NCI-H2171 (cell line): ENCODE data around the gene ANKRD23.
"Not testable (repeated sequence)": the region's sequence is repeated elsewhere in the genome, so short reads cannot be mapped to it uniquely, and the experiment has no call there.

Experiments
- DNase-seq: peaks from one replicate; lab custom pipeline; 2025; lab: John Stamatoyannopoulos, UW

The ANKRD23 gene

DNA sequence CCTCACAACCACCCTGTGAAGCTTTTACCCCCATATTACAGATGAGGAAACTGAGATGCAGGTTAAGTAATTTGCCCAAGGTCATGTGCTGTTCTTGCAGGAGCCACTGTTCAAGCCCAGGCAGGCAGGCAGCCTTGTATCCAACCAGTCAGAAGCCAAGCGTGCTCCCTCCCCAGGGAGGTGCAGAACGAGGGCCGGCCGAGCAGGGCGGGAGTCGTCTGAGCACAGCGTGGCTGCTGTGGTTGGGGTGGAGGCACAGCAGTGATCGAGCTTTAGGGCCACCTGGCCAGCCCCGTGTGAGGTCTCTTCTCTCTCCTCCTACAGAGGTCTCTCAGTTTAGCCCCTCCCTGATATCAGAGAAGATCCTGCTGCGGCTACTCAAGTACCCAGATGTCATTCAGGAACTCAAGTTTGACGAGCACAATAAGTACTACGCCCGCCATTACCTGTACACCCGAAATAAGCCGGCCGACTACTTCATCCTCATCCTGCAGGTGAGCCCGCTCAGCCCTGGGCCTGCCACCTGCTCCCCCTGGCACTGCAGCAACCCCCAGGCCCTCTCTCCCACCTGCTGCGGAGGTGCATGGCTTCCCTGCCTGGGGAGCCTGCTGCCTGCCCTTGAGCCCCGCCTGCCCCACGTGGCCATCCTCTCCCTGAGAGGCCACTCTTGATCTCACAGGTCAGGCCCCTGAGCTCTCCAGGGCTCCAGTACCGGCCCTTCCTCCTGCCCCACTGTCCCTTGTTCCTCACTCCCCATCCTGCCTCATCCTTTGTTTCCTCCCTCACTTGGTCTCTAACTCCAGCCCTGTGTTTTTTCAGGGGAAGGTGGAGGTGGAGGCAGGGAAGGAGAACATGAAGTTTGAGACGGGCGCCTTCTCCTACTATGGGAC, 44.8 kb downstream of the ANKRD23 start:
- DNase-seq, result peak; percentile 17

DNA sequence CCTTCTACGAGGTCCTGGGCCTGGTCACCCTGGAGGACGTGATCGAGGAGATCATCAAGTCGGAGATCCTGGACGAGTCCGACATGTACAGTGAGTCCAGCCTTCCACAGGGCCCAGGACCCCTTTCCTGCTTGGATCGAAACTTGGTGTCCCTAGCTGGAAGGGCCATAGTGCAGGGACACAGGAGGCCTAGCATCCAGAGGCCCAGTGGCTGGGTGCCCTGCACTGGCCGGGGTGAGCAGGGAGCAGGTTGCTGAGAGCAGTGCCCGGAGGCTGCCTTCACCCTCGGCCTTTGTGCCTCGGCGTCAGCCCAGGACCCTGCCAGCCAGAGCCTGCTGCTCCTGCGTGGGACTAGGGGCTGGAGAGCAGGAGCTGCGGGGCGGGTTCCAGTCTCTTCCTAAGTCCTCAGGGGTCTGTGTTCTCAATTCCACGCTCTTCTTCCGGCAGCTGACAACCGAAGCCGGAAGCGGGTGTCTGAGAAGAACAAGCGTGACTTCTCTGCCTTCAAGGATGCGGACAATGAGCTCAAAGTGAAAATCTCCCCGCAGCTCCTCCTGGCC, 46.7 kb downstream of the ANKRD23 start:
- no peak for DNase-seq

DNA sequence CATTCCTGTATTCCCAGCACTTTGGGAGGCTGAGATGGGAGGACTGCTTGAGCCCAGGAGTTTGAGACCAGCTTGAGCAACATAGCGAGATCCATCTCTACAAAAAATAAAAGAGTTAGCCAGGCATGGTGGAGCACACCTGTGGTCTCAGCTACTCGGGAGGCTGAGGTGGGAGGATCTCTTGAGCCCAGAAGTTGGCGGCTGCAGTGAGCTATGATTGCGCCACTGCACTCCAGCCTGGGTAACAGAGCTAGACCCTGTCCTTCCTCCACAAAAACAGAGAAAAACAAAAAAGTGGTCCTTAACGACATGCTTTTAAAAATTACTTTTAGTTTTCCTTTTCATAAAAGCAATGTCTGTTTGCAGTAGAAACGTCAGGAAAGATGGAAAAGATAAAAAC, 47.3 kb downstream of the ANKRD23 start:
- not testable (repeated sequence) for DNase-seq

DNA sequence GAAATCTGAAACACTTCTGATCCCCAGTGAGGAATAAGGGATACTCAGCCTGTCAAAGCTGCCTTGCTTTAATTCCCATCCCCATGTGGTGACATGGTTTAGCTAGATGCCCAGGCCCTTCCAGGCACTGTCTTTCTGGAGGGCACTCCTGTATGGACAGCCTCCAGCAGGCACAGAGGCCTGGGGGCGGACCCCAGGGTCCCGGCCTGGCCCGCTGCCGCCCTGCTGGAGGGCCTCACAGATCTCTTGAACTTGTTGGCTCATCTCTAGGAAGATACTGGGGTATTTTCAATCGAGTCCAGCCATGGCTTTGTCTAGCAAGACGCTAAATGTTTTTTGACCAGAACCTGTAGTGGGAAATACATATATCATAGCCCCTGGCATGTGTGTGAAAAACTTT, 48.7 kb downstream of the ANKRD23 start:
- no peak for DNase-seq

DNA sequence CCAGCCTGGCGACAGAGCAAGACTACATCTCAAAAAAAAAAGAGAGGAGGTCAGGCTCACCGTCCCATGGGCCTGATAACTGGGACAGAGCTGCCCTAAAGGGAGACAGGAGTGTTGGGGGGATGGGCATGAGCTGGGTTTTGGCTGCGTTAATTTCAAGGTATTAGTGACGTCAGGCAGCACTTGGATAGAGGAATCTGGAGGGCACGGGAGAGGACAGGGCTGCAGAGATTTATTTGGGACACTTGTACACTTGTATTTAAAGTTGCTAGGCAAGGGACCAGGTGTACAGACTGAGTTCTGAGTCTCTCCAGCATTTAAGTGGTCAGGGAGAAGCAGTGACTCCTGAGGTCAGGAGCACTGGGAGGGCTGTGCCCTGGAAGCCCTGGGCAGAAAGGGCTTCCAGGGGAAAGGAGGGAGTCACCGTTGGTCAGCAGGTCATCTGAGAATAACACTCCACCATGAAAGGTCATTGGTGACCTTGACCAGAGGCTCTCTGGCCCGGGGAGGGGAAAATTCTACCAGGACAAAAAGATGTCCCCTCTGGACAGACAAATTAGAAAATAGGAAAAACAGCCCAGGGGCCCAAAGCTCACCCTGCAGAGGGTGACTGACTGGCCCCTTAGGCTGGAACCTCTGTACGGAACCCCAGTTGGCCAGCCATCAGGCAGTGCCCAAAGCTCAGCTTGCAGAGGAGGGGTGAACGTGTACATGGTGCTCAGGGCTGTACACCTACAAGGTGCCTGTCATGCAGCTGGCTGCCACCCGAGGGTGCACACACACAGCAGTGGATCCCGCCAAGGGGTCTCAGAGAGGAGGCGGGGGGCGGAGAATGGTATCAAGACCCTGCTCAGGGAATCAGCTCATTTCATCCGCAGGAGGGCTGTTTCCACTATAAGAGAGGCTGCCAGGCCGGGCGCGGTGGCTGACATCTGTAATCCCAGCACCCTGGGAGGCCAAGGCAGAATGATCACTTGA, 50.8 kb downstream of the ANKRD23 start:
- no peak for DNase-seq

DNA sequence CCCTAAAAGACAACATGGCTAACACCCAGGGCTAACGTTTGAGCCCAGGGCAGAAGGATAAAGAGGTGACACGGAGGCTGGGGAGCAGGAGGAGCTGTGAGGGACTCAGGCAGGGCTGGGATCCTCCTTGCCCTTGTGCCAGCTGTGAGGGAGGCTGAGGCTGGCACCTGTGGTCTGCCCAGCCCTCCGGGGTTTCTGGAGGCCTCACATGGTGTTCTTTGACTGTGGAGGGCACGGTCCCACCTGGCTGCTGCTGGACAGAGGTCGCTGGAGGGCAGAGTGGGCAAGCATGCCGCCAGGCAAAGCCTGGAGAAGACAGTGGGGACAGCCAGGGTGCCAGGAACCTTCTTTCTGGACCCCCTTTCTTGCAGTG, 54.6 kb downstream of the ANKRD23 start:
- DNase-seq, result no peak

DNA sequence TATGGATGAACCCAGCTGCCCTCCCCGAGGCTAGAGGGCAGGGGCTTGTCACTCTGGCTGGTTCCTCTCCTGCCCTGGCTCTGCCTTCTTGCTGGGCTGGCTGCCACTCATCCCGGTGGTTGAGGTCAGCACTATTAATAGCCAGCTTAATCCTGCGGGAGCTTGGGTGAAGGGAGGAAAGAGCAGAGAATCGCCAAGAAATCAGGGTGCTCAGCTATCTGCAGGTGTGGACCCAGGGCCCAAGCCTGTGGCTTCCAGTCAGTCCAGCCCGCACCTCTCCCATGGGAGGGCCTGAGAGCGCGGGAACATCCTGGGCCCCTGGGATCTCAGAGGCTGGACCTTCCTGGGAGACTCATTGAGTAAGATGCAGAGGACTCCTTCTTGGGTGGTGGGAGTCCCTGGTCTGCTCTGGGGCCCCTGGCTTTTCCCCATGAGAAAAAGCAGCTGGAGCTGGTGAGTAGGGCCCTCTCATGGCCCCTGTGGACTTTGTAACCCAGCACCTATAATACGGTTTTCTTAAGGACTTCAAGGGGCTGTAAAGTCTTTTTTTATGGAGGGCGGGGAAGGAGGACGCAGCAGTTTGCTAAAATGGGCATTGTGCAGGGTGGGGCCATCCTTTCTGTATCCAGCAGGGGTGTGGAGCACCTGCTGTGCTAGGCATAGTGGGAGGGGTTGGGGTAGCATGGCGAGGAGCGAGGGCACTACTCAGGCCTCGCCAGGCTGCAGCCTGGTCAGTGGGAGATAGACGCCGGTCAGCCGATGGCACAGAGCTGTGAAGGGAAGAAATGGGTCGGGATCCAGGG, 55.2 kb downstream of the ANKRD23 start:
- no peak for DNase-seq
